NCI-H774 (cell line): ENCODE data around the gene TMSB4X.
"Not testable (repeated sequence)": the region's sequence is repeated elsewhere in the genome, so short reads cannot be mapped to it uniquely, and the experiment has no call there.

ENCODE experiments used
- DNase-seq: peaks from one replicate; lab custom pipeline; 2025; lab: John Stamatoyannopoulos, UW

The TMSB4X gene

DNA sequence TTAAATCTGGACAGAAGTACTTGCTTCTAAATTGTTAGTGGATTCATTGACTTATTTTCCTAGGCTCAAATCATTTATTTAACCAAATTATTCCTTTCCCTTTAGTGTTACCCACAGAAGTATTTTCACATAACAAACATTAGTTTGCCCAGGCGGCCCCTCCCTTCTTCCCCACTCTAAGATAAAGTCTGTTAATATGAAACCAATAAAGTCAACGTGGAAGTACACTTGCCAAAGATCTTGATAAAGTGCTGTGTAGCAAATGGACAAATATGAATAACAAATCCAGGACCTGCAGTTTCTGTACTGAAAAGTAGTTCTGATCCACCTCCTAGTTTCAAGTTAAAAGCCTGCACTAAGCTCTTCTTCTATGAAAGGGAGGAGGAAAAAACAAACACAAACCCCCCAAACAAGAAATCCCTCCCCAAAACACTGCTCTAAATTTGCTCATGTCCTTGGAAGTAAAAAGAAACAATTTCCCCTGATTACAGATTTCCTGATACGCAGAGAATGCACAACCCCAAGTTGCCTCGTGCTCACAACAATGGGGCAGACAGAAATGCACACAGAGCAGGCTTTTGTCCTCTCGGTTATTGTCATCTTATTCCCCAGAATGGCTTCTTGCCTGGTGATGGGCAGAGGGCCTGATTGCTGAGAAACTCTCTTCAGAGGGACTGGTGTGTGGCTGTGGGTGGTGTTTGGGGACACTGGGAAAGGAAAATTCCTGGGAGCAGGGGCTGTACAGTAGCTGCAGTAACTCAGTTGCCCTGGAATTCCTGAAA is 23.2 kb downstream of the TMSB4X start:
- no peak for DNase-seq

DNA sequence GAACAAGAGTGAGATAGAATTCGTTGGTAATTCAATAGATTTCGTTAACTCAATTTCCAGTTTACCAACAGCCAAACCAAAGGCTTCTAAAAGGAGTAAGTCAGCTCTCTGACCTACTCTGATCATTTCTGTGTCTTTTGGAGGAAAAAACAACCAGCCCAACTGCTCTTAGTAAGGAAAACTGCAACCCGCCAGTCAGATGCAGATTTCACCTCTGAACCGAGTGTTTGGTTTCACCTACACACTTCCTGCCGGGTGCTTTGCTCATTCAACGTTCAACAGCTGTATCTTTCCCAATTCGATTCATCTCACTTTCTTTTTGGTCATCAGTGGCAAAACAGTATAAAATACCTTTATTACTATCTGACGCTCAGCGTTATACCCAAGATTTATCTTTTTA is 24.5 kb downstream of the TMSB4X start:
- no peak for DNase-seq

DNA sequence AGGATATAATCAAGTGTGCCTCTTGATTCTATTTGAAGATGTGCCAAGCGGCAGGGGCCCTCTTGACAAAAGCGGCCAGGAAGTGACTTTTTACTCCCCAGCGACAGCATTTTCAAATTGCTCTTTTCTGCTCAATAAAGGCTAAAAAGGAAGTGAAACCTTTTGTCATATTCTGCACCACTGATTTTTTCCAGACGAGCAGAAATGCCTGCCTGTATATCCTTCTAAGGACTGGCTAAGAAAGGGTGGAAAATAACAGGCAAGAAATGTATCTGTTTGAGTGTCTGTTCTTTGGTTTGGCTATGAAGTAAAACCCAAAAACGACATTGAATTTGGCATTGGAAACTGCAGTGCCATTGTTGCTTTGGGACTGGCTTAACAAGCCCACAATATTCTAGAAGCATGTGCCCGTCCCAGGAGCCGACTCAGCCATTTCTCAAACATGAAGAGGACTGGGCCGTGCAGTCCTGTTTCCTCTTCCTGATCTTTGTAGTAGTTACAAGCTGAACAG is 25.4 kb downstream of the TMSB4X start:
- DNase-seq, result no peak

DNA sequence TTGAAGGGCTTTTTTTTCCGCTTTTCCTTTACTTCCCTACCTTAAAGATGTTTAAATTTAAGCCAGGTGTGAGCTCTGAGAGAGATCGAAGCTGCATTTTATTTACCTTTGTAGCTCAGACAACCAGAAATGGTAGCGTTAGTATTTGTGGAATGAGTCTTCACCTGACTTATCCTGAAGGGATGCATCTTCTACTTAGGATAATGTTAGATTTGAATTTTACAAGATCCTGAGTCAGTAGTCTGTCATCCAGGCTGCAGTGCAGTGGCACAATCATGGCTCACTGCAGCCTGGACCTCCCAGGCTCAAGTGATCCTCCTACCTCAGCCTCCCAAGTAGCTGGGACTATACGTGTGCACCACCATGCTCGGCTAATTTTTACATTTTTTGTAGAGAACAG is 26.2 kb downstream of the TMSB4X start:
- DNase-seq, result no peak

DNA sequence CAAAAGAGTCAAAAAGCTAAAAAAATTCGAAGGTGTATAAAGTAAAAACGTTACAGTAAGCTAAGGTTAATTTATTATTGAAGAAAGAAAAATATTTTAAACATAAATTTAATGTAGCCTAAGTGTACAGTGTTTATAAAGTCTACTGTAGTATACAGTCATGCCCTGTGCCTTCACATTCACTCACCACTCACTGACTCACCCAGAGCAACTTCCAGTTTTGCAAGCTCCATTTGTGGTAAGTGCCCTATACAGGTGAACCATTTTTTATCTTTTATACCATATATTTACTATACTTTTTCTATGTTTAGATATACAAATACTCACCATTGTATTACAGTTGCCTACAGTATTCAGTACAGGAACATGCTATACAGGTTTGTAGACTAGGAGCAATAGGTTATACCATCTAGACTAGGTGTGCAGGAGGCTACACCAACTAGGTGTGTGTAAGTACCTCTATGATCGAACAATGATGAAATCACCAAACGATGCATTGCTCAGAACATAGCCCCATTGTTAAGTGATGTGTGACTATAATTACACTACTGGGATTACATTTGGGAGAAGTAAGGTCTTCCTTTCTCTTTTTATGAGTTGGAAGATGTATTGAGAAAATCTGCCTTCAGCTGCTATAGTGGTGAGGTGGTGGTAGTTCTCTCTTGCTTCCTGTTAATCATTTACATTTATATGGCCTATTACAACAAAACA is 27.2 kb downstream of the TMSB4X start:
- DNase-seq, result no peak

DNA sequence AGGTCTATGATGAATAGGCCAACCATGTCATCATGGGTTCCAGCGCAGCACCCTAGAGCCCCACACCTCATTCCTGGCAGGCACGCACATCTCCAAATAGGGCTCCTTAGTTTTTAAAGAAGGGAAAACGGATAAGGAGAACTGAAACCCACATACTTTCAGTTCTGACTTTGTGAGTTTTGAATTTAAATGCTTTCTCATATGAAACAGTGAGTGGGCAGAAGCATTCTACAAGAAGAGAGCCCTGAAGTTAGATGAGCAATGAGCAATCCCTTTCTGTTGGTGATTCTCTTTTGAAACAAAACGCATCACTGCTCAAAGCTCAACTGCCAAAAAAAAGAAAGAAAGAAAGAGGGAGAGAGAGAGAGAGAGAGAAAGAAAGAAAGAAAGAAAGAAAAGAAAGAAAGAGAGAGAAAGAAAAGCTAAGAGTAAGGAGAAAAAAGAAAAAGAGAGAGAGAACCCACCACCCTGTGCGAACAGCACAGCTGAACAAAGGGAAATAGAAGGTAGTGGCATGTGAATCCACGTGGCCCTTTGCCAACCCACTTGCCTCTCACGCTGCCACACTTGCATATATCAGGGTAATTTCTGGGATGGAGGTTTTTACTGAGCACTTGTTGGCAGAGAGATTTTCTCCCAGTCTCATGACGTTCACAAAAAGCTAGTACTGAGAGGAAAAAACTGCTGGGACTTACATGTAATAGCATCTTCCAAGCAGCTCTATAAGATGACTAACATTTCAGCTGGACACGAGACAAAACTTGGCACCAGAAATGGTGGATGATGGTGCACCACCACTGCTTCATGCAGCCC is 31.0 kb downstream of the TMSB4X start:
- no peak for DNase-seq

DNA sequence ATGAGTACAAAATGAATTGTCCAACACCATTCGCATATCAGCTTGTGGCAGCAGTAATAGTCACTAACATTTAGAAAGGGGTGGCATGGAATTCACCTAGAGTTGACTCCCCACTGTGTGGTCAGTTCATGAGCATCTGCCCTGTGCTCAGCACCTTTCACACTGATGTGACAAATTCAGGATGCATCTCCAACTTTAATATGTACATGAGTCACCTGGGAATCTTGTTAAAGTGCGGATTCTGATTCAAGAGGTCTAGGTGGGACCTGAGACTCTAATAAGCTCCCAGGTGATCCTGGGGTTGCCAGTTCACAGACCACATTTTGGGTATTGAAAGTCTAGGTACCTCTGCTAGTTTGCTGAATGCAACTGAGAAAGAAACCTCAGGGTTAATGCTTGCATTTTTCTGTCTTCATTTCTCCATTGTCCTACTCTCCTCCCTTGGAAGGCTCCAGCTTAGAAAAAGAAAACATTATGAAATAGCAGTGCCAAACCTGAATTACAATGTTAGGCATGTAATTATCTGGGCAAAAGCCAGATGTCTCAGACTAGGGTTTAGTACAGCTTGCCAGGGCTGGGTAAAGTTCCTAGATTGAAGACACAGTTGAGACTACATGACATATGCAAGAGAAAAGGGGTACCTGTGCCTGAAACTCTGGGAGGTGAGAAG is 32.7 kb downstream of the TMSB4X start:
- no peak for DNase-seq

DNA sequence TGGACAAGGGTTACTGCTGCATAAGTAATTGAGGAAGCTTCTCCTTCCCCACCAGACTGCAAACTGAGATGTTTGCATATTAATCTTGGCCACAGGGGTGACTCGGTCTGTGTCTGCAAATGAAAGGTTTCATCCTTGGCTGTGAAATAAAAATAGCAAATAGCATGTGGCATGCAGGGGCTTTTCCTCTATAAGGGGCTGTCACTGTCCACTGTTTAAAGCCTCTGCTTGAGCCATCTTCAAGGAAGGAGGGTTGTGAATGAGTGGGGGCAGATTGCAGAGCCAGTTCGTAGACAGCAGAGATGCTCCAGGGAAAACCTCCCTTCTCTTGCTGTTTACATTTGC is 33.3 kb downstream of the TMSB4X start:
- DNase-seq, result no peak

DNA sequence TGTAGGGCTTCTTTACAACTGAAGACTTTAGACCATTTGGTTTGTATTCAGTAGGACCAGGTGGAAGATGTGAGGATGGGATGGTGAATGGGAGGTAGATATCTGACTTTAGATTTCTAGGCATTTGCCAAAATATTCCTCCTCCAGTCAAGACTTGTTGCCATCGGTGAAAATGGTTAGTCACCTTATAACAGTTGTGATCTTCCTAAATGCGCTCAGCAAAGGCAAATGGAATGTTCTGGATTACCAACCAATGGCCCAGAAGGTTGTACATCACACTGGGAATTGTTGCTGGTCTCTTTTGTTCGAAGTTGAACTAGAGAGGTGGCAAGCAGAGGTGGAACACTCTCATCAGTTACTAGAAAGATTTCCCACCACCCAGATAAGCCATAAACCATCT is 33.9 kb downstream of the TMSB4X start:
- no peak for DNase-seq

DNA sequence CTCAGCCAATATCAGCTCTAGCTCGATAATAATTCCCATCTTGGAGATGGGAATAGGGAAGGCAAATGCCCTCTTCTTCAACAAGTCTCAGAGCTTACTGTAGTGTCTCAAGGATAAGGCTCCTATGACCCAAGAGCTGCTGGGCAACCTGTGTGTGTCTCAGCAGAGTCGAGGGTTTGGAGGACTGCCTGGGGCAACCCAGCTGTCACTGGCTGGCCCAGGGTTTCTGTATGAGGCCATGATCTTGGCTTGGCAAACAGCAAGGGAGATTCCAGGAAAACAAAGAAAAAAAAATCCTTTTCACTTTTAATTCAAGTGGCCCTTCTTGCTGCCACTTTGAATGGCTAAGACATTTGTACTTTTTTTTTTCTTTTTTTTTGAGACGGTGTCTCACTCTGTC is 34.4 kb downstream of the TMSB4X start:
- DNase-seq, result no peak

DNA sequence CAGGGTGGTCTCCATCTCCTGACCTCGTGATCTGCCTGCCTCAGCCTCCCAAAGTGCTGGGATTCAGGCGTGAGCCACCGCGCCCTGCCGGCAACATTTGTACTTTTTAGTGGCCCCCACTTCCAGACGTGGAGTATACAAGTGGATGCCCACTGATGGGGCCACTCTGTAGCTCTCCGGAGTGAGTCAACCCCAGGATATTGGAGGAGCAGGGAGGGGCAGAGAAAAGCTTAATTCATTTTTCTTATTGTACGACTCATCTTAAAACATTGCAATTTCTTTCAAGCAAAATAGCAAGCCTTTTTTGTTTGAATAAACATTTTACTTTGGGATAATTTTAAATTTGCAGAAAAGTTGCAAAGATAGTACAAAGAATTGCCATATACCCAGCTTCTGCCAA is 34.9 kb downstream of the TMSB4X start:
- no peak for DNase-seq

DNA sequence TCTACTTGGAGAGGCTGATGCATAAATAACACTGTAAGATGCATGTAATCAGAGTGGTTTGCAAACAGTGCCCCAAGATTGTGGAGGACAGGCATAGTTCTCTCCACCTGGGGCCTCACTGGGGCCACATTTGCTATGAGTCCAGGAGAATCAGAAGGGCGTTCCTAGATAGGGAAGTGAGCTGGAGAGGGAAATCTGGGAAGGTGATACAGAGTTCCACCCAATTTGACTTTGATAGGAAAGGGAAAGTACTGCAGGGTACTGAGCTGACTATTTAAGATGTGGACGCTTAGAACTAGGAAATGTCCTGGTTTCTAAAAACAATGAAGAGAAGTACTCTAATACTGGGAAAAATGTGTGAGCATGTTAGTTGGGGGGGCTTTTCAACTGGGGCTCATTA is 35.6 kb downstream of the TMSB4X start:
- DNase-seq, result no peak

DNA sequence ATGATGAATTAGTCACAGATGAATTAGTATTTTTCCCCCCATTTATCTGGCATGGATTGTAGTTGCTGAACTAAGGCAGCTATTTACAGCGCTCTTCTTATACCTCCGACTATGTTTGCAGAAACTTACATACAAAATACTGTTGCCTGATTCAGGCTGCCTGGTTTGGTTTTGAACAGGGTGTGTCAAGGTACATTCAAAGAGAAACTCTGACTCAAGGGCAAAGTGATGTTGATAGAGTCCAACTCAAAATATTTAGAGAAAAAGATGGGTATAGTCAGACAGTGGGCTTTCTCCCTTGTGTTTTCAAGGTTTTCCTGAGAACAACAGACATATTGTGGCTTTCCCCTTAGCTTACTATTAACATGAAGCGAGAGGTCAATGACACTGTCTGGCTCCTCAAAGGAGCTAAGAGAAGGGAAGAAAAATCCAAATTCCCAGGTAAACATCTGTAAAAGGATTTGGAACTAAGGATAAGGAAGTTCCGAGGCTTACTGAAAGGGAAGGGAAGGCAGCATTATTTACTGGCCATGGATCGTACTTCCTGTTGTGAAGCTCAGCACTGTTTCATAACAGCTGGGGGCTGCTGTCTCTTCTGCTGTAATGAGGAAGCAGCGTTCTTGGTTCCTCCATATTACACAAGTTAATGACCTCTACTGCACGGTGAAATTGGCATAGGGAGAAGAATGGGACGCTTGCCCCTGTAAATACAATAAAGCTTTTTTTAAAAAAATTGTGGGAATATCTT is 38.6 kb downstream of the TMSB4X start:
- DNase-seq, result no peak

DNA sequence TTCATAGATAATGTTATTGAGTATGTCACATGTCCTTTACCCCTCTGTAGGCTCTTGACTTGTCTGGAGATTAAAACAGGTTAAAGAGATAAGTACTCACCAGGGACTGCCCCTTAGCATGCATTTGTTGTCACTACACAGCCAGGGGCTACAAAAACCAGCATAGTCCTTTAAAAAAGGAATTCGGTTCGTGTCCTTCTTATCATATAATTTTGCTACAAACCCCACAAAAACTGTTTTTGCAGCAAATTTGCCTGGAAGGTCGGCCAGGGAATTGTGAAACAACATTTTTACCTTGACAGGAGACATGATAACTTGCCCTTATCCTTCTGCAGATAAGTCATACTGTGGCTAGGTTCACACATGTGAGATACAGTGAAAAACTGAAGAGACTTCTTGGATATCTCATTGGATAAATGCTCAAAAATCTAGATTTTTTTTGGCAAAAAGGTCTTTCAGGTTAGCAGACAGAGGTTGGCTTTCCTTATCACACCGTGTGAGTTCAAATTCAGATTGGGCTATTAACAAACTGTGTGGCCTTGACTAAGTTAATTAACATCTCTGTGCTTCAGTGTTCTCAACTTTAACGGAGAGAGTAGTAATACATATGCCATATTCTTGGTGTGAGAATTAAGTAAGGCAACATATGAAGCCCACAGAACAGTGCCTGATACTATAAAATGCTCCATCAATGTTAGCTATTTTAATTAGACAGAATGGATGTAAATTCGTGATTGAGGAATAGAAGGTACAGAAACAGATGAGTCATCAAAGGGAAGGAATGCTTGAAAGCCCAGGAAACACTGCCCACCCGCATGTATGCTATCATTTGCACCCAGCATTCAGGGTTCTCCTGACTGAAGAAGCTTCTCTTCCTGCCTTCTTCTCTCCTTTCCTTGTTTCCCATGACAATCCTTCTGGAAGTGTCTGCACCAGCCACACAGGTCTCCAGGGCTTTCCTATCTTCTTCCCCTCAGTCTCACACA is 39.5 kb downstream of the TMSB4X start:
- no peak for DNase-seq

DNA sequence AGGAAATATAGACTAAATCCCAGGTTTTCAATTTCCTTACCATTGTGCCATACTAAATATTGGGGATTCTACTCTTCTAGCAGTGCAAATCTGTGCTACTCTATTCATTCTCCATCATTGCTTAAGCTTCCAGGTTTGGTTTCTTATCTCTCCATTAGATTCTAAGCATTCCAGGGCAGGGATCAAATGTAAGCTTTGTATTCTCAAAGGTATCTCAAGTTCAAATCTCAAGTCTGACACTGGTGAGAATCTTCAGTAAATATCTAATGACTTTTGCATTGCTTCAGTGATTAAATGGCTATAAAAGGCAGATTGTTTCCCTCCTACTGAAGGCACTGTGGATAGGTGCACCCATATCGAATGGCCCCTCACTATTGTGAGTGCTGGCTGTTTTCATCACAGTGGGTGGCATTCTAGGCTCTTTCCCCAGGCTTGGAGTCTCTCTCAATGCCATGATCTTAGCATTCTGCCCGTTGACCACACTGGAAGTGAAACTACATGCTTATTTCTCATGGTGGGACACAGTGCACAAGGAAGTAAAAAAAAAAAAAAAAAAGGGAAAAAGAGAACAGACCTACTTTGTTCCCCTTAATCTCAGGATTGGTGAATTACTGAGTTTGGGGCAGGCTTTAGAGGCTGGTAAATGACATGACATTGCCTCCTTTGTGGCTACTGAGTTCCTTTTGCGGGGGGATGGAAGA is 40.8 kb downstream of the TMSB4X start:
- no peak for DNase-seq

DNA sequence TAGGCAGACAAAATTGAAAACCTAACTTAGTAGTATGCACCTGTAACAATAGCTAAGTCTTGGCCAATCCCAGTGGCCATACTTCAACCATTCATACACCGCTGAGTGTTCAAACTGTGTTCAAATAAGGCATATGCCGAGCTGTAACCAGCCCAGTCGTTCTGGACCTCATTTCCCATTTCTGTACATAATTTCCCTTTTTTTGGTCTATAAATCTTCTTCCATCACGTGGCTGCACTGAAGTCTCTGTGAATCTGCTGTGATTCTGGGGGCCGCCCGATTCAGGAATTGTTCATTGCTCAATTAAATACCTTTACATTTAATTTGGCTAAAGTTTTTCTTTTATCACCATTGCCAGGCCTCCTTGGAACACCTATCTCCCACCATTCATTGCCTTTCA is 41.8 kb downstream of the TMSB4X start:
- DNase-seq, result not testable (repeated sequence)

DNA sequence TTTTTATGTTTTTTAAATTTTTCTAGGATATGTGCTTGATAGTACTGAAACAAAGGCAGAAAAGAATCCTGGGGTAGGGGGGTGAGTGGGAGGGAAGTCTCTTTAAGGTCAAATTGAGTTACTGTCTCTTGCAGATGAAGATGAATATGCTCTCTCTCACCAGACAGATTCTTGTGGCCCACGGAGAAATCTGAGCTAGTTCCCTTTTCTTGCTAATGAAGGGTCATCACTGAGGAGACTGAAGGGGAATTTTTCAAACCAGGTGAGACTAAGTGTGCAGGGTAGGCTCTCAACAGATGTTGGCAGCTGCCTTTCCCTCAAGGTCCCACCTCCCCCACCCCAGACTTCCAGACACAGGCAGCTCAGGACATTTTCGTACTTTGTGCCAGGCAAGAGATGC is 48.0 kb downstream of the TMSB4X start:
- no peak for DNase-seq

DNA sequence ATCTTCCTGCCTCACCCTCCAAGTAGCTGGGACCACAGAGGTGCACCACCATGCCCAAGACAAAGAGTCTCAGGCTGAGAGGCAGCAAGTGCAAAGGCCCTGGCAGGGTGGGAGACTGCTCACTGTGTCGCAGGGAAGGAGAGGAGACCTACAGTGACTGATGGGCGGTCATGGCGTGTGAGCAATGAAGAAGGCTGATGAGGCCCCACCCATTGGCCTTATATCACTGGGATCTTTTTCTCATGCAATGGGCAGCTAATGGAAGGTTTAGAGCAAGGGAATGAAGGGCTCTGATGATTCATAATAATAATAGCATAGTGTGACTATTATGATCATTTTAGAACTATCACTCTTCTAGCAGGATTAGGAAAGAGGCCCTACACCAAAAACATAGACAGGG is 48.7 kb downstream of the TMSB4X start:
- no peak for DNase-seq

DNA sequence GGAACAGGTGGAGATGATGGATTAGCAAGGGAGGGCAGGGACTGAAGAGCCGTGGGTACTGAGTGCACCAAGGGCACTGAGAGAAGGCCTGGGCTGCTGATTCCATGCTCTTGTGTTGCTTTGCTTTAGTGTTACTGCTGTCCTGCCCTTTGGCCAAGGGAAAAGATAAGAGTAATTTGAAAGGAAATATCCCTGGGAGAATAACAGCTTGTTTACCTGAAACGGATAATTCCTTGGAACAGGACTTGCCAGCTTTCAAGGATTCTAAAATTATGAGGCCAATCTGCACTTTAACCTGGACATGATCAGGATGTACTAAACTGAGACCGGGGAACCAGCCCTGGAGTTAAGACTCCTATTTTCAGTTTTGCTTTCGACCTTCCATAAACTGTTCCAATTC is 49.1 kb downstream of the TMSB4X start:
- DNase-seq, result no peak

DNA sequence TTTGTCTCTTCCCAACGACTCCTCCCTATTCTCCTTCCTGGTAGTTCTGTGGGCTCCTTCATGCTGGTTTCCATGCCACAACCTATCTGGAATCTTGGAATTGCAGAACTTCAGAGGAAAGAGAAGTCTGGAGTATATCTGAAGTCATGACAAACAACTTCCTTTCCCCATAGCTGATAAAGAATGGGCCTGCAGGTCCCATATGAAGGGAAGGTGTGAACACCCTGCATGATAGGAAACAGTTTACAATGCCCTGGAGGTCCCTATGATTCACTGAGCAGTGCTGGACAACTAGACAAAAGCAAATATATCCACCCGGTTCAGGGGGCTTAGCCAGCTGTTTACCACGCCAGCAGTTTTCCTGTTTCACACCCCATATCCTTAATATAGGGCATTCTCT is 50.1 kb downstream of the TMSB4X start:
- DNase-seq, result no peak
